HEK293T (cell line): ENCODE measurements around the gene IPO4.

Experiments used
- CTCF ChIA-PET: fragments of 350-600 bp; formaldehyde crosslinking; extraction: SDS; loops from one replicate; lab custom pipeline; 2021; ENCODE audit warnings: antibody characterized with exemption, inconsistent platforms; lab: Yijun Ruan, JAX
- POLR2A ChIA-PET: fragments of 350-600 bp; formaldehyde crosslinking; extraction: SDS; loops from one replicate; lab custom pipeline; 2020; ENCODE audit warnings: antibody characterized with exemption, inconsistent platforms; lab: Yijun Ruan, JAX
- DNase-seq: peaks from one replicate; pipeline ENCODE4 v3.0.0; 2012; ENCODE audit warnings: mixed read lengths; ENCODE audit errors: extremely low spot score
- ARNT ChIP-seq: fragments of 450-650 bp; IDR thresholded peaks from 2 replicates; pipeline ENCODE4 v1.6.1; 2017; ENCODE audit warnings: mild to moderate bottlenecking
- BHLHE40 ChIP-seq: fragments of 450-650 bp; IDR thresholded peaks from 2 replicates; pipeline ENCODE4 v1.6.1; 2016; ENCODE audit warnings: mild to moderate bottlenecking, moderate library complexity, borderline replicate concordance
- CTBP1 ChIP-seq: fragments of 450-650 bp; IDR thresholded peaks from 2 replicates; pipeline ENCODE4 v1.6.1; 2016; ENCODE audit warnings: borderline replicate concordance
- ELF4 ChIP-seq: fragments of 450-650 bp; IDR thresholded peaks from 2 replicates; pipeline ENCODE4 v1.6.1; 2017; ENCODE audit warnings: antibody characterized with exemption
- FOXA1 ChIP-seq: fragments of 450-650 bp; IDR thresholded peaks from 2 replicates; pipeline ENCODE4 v1.6.1; 2016; ENCODE audit warnings: mild to moderate bottlenecking
- FOXK2 ChIP-seq: fragments of 450-650 bp; IDR thresholded peaks from 2 replicates; pipeline ENCODE4 v1.6.1; 2016; ENCODE audit warnings: mild to moderate bottlenecking
- FOXM1 ChIP-seq: fragments of 450-650 bp; IDR thresholded peaks from 2 replicates; pipeline ENCODE4 v1.6.1; 2017; ENCODE audit warnings: mild to moderate bottlenecking, borderline replicate concordance
- HDGF ChIP-seq: fragments of 450-650 bp; IDR thresholded peaks from 2 replicates; pipeline ENCODE4 v1.6.1; 2017; ENCODE audit warnings: antibody characterized with exemption, borderline replicate concordance
- L3MBTL2 ChIP-seq: fragments of 450-650 bp; conservative IDR thresholded peaks from 2 replicates; pipeline ENCODE4 v1.6.1; 2016; ENCODE audit warnings: mild to moderate bottlenecking
- LEF1 ChIP-seq: fragments of 450-650 bp; IDR thresholded peaks from 2 replicates; pipeline ENCODE4 v1.6.1; 2017; ENCODE audit warnings: mild to moderate bottlenecking, borderline replicate concordance
- NFRKB ChIP-seq: fragments of 450-650 bp; IDR thresholded peaks from 2 replicates; pipeline ENCODE4 v1.6.1; 2016; ENCODE audit warnings: mild to moderate bottlenecking, moderate library complexity
- PKNOX1 ChIP-seq: fragments of 450-650 bp; IDR thresholded peaks from 2 replicates; pipeline ENCODE4 v1.6.1; 2016
- SP1 ChIP-seq: fragments of 450-650 bp; IDR thresholded peaks from 2 replicates; pipeline ENCODE4 v1.6.1; 2017
- SUZ12 ChIP-seq: fragments of 450-650 bp; IDR thresholded peaks from 2 replicates; pipeline ENCODE4 v1.6.1; 2016; ENCODE audit warnings: mild to moderate bottlenecking
- TARDBP ChIP-seq: fragments of 450-650 bp; IDR thresholded peaks from 2 replicates; pipeline ENCODE4 v1.6.1; 2016
- ZNF384 ChIP-seq: fragments of 450-650 bp; IDR thresholded peaks from 2 replicates; pipeline ENCODE4 v1.6.1; 2016

Gene IPO4

GRCh38 chr14:24132061-24132685, 56.4 kb downstream of the IPO4 start:
- DNase-seq: no peak
- ChIA-PET POLR2A (interaction anchor here (4.2 kb wide), 1 partner anchor 18 kb away, joined by 22 read pairs; the partner anchor contains the start of genes DCAF11 and NRL), CTCF (no interaction called here)
- no peak for TF ChIP-seq ZNF384
- TF ChIP-seq PKNOX1: no peak
- TF ChIP-seq NFRKB: no peak
- TF ChIP-seq BHLHE40: no peak
- no peak for TF ChIP-seq TARDBP
- no peak for TF ChIP-seq FOXM1
- TF ChIP-seq CTBP1: no peak
- no peak for TF ChIP-seq FOXA1
- no peak for TF ChIP-seq HDGF
- no peak for TF ChIP-seq SP1
- TF ChIP-seq SUZ12: no peak
- no peak for TF ChIP-seq L3MBTL2
- TF ChIP-seq FOXK2: no peak
- no peak for TF ChIP-seq ARNT

GRCh38 chr14:24131549-24131966, 57.1 kb downstream of the IPO4 start:
- ChIA-PET POLR2A (interaction anchor here (1.3 to 4.2 kb wide), 2 partner anchors 17 to 38 kb away, joined by 3 to 22 read pairs; partner anchors contain the start of genes DCAF11, NRL and PCK2), CTCF (no interaction called here)
- no peak for DNase-seq
- TF ChIP-seq L3MBTL2 (no peak), NFRKB (no peak), FOXA1 (no peak), LEF1 (no peak), PKNOX1 (no peak), TARDBP (no peak), ZNF384 (no peak), ARNT (no peak), CTBP1 (no peak), FOXM1 (no peak), ELF4 (no peak), HDGF (no peak), SP1 (no peak), FOXK2 (no peak), BHLHE40 (no peak)

- POLR2A ChIA-PET: interaction anchor here (1.3 to 4.2 kb wide), 3 partner anchors 10 to 37 kb away, joined by 3 to 22 read pairs (median 6); partner anchors contain the start of genes DCAF11, EMC9, NRL and PCK2
- CTCF ChIA-PET: no interaction called here
- DNase-seq: no peak
- TF ChIP-seq FOXK2: no peak
- no peak for TF ChIP-seq LEF1
- no peak for TF ChIP-seq ARNT
- TF ChIP-seq SP1: no peak
- no peak for TF ChIP-seq L3MBTL2
- TF ChIP-seq HDGF: no peak
- no peak for TF ChIP-seq ELF4
- no peak for TF ChIP-seq TARDBP
- TF ChIP-seq FOXA1: no peak
- no peak for TF ChIP-seq NFRKB
- no peak for TF ChIP-seq CTBP1
Observed at GRCh38 chr14:24130717-24131548, 57.7 kb downstream of the IPO4 start.

- CTCF ChIA-PET: no interaction called here
- TF ChIP-seq FOXA1: no peak
- TF ChIP-seq L3MBTL2: no peak
- no peak for DNase-seq
- POLR2A ChIA-PET: interaction anchor here (1.3 to 2.2 kb wide), 2 partner anchors 11 to 37 kb away, joined by 3 to 6 read pairs; partner anchors contain the start of genes EMC9 and PCK2
Observed at GRCh38 chr14:24130380-24130716, 58.3 kb downstream of the IPO4 start, which contains the start of gene FITM1. TSS of gene FITM1 (plus strand) at chr14:24130659. CDS start at chr14:24131564, 905 bp downstream.
